Esophagus muscularis mucosa (tissue), 4 donors: Measurements from ENCODE around the gene CAMK2N1. TPM values are rescaled to one million over a fixed set of nuclear protein-coding genes. Genes with fewer than 3 reads are reported as not detected.

Source experiments
- DNase-seq: peaks from one replicate; pipeline ENCODE4 v3.0.0-alpha.2; 2017; ENCODE audit errors: extremely low spot score
- H3K27ac ChIP-seq, 4 donors: fragments of 200-600 bp; sonication (generic); replicated peaks in 1 of 4; 1 replicate in 3 of 4; 2 replicates in 1 of 4; pipeline ENCODE4 v1.5.1; 2016 to 2019; ENCODE audit warnings: mild to moderate bottlenecking in 1 of 4
- H3K27me3 ChIP-seq, 4 donors: fragments of 200-600 bp; sonication (generic); one replicate each; pipeline versions ENCODE4 v1.5.1 to v1.6.0; 2016 to 2019
- H3K36me3 ChIP-seq, 4 donors: fragments of 200-600 bp; sonication (generic); one replicate each; pipeline ENCODE4 v1.5.1; 2016 to 2019
- H3K4me1 ChIP-seq, 4 donors: fragments of 200-600 bp; sonication (generic); one replicate each; pipeline ENCODE4 v1.5.1; 2016 to 2019
- H3K4me3 ChIP-seq, 4 donors: fragments of 200-600 bp; sonication (generic); 1 replicate in 2 of 4; 2 replicates in 2 of 4; pipeline ENCODE4 v1.5.1; 2016 to 2019; ENCODE audit warnings: mild to moderate bottlenecking in 4 of 4, moderate library complexity in 1 of 4
- H3K9me3 ChIP-seq, 4 donors: fragments of 200-600 bp; sonication (generic); 1 replicate in 3 of 4; 2 replicates in 1 of 4; pipeline ENCODE4 v1.5.1; 2016 to 2019
- CTCF ChIP-seq, 3 experiments: fragments of 200-600 bp in 2 of 3; fragments of 450-650 bp in 1 of 3; sonication (generic) in 2 of 3; IDR thresholded peaks; one replicate each; pipeline ENCODE4 v1.5.1; 2017 to 2019; ENCODE audit warnings: antibody characterized with exemption in 3 of 3, mild to moderate bottlenecking in 2 of 3, moderate library complexity in 1 of 3
- EP300 ChIP-seq: sonication (generic); formaldehyde crosslinking; IDR thresholded peaks from one replicate; pipeline ENCODE4 v1.6.1; 2017; ENCODE audit warnings: antibody characterized with exemption
- POLR2A ChIP-seq: fragments of 450-650 bp; IDR thresholded peaks from one replicate; pipeline ENCODE4 v1.6.1; 2017; ENCODE audit warnings: antibody characterized with exemption, moderate library complexity, mild to moderate bottlenecking, low read depth
- POLR2AphosphoS5 ChIP-seq, 2 donors: sonication (generic); formaldehyde crosslinking; IDR thresholded peaks; one replicate each; pipeline ENCODE4 v1.6.1; 2017; ENCODE audit warnings: antibody characterized with exemption in 2 of 2
- WGBS: methylation state at CpG from one replicate; pipeline ENCODE4 v1.1.5; 2018; 5-methylcytosine and 5-hydroxymethylcytosine counted together
- intact Hi-C: fragments of 100-400 bp; cut with DNase I; formaldehyde crosslinking; loops from one replicate; pipeline ENCODE4 v1.15.1; 2023
- total RNA-seq, 4 donors: library from RNA; depleted of rRNA; stranded (reverse); fragments of >200 nt; gene quantifications; one replicate each; pipeline versions ENCODE4 v1.1.0 to v1.2.1, GENCODE V29; 2016

CAMK2N1 gene
- total RNA-seq, 4 donors from 2014 or later, result 22.2 to 31.1 (median 25.6) TPM

GRCh38 chr1:20466273-20466672, 19.7 kb downstream of the CAMK2N1 start:
- H3K27me3 ChIP-seq, result peaks cover 0 to 34% (median 0%) of the 10 kb centered on the region in 4 donors
- DNase-seq, result no peak
- intact Hi-C loops, result no loop called here
- H3K36me3 ChIP-seq, result no peaks in the 10 kb centered on the region
- no peaks in the 10 kb centered on the region for H3K4me1 ChIP-seq
- no peak overlapping the region for H3K4me3 ChIP-seq
- 66% methylated on average over 7 of the region's 9 CpGs for WGBS
- H3K9me3 ChIP-seq, result peaks cover 0 to 3% (median 0%) of the 10 kb centered on the region in 4 donors
- no peak overlapping the region for H3K27ac ChIP-seq
- no peak for TF ChIP-seq EP300
- no peak for TF ChIP-seq POLR2A
- TF ChIP-seq CTCF (IDR thresholded peaks at IDR 0.05), result no peak
- TF ChIP-seq POLR2AphosphoS5 (IDR thresholded peaks at IDR 0.05), result no peak

GRCh38 chr1:20465187-20465586, 20.8 kb downstream of the CAMK2N1 start:
- Histone ChIP-seq H3K36me3 (no peaks in the 10 kb centered on the region), H3K4me1 (no peaks in the 10 kb centered on the region), H3K27ac (no peak overlapping the region), H3K27me3 (peaks cover 0 to 38% (median 0%) of the 10 kb centered on the region in 4 donors), H3K4me3 (no peak overlapping the region), H3K9me3 (peaks cover 0 to 3% (median 0%) of the 10 kb centered on the region in 4 donors)
- intact Hi-C loops, result no loop called here
- TF ChIP-seq POLR2AphosphoS5 (IDR thresholded peaks at IDR 0.05) (no peak), POLR2A (no peak), CTCF (IDR thresholded peaks at IDR 0.05) (no peak), EP300 (no peak)
- WGBS, result 70% methylated on average over 5 of the region's 5 CpGs
- DNase-seq, result no peak

- Histone ChIP-seq H3K4me1 (no peaks in the 10 kb centered on the region), H3K27ac (no peak overlapping the region), H3K4me3 (no peak overlapping the region), H3K27me3 (peaks cover 0 to 38% (median 0%) of the 10 kb centered on the region in 4 donors), H3K36me3 (no peaks in the 10 kb centered on the region), H3K9me3 (peaks cover 0 to 3% (median 0%) of the 10 kb centered on the region in 4 donors)
- no peak for DNase-seq
- 91% methylated on average over 1 of the region's 1 CpG for WGBS
- intact Hi-C loops, result no loop called here
- TF ChIP-seq POLR2AphosphoS5 (IDR thresholded peaks at IDR 0.05) (no peak), CTCF (IDR thresholded peaks at IDR 0.05) (no peak), EP300 (no peak), POLR2A (no peak)
These were observed 22.5 kb downstream of the CAMK2N1 start for GRCh38 chr1:20463502-20463901.

- no peak for TF ChIP-seq POLR2AphosphoS5 (IDR thresholded peaks at IDR 0.05)
- no peak for TF ChIP-seq POLR2A
- no peak for TF ChIP-seq EP300
- no peak for TF ChIP-seq CTCF (IDR thresholded peaks at IDR 0.05)
- 96% methylated on average over 3 of the region's 3 CpGs for WGBS
- Histone ChIP-seq H3K9me3 (peaks cover 0 to 3% (median 0%) of the 10 kb centered on the region in 4 donors), H3K4me1 (no peaks in the 10 kb centered on the region), H3K36me3 (no peaks in the 10 kb centered on the region), H3K27ac (no peak overlapping the region), H3K27me3 (peaks cover 0 to 37% (median 0%) of the 10 kb centered on the region in 4 donors), H3K4me3 (no peak overlapping the region)
- intact Hi-C loops, result no loop called here
- no peak for DNase-seq
These were observed 23.6 kb downstream of the CAMK2N1 start for GRCh38 chr1:20462397-20462796.

GRCh38 chr1:20458717-20459116, 27.3 kb downstream of the CAMK2N1 start:
- Histone ChIP-seq H3K27me3 (peaks cover 0 to 4% (median 0%) of the 10 kb centered on the region in 4 donors), H3K27ac (no peak overlapping the region), H3K4me1 (no peaks in the 10 kb centered on the region), H3K9me3 (peaks cover 0 to 3% (median 0%) of the 10 kb centered on the region in 4 donors), H3K36me3 (no peaks in the 10 kb centered on the region), H3K4me3 (no peak overlapping the region)
- intact Hi-C loops, result no loop called here
- TF ChIP-seq EP300, result no peak
- no peak for TF ChIP-seq POLR2A
- no peak for TF ChIP-seq CTCF (IDR thresholded peaks at IDR 0.05)
- no peak for TF ChIP-seq POLR2AphosphoS5 (IDR thresholded peaks at IDR 0.05)
- DNase-seq, result no peak
- 94% methylated on average over 2 of the region's 2 CpGs for WGBS
